T follicular helper cell (primary cell): Measurements from ENCODE around the gene TYROBP.
"Not testable (repeated sequence)": the region's sequence is repeated elsewhere in the genome, so short reads cannot be mapped to it uniquely, and the experiment has no call there.

ENCODE experiments used
- DNase-seq: peaks from one replicate; pipeline ENCODE4 v3.0.0-alpha.2; 2020; ENCODE audit warnings: low read depth
- total RNA-seq, 2 experiments: gene quantifications; one replicate each; lab custom pipeline; 2026; lab: John Stamatoyannopoulos, UW

The TYROBP gene
- 0 reads per million in 2 experiments for total RNA-seq

DNA sequence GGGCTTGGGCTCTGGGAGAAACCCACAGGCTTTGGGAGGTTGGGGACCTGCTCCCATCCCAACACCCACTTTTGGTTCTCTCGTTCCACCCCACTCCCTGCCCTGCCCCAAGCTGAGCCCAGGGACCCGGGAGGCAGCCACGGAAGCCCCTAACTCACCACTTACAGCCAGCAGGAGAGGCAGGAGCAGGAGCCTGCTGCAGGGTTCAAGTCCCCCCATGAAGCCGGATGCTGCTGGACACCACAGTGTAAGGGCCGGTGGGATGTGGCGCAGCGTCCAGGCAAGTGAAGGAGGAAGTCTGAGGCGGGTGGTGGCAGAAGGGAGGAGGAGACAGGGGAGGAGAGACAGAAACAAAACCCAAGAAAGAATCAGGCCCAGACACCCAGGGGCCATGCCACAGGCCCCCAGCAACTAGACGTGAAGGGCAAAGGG is at the start of gene TYROBP:
TYROBP (minus strand) TSS at position 286 of the 432 bp plus-strand sequence; CDS start at position 219, 67 bp downstream.
- no peak for DNase-seq

GRCh38 chr19:35957411-35957810 is 49.3 kb upstream of the TYROBP start:
- not testable (repeated sequence) for DNase-seq

DNA sequence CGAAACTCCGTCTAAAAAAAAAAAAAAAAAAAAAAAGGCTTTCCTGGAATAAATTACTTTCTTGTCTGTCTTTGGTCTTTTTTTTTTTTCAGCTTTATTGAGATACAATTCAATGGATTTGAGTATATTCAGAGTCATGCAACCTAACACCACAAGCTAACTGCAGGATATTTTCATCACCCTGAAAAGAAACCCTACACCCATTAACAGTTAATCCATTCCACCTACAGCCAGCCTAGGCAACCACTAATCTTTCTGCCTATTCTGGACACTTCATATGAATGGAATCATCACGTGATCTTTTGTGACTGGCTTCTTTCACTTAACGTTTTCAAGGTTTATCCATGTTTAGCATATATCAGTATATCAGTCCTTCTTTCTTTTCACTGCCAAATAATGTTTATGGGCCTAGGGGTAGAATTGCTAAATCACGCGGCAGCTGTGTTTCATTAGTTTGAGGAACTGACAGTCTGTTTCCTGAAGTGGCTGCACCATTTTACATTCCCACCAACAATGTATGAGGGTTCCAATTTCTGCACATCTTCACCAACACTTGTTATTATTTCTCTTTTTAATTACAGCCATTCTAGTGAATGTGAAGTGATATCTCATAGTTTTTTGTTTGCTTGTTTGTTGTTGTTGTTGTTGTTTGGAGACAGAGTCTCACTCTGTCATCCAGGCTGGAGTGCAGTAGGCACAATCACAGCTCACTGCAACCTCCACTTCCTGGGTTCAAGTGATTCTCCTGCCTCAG is 48.0 kb upstream of the TYROBP start:
- DNase-seq = no peak

DNA sequence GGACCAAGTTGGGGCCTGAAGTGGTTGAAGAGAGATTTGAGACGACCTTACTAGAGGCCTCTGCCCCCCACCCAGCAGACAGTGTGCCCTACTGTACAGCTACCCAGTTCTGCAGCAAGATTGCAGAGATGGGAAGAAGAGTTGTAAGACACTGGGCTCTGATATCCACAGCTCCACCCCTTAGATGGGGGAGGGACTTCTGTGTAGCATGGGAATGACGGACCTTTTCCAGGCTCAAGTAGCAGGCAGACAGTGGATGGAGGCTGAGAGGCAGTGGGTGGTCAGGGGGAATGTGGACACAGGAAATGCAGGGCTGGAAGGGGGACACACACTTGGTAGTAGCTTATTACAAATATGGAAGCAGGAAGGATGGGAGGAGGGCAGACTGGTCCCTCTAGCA is 41.0 kb upstream of the TYROBP start:
- no peak for DNase-seq

DNA sequence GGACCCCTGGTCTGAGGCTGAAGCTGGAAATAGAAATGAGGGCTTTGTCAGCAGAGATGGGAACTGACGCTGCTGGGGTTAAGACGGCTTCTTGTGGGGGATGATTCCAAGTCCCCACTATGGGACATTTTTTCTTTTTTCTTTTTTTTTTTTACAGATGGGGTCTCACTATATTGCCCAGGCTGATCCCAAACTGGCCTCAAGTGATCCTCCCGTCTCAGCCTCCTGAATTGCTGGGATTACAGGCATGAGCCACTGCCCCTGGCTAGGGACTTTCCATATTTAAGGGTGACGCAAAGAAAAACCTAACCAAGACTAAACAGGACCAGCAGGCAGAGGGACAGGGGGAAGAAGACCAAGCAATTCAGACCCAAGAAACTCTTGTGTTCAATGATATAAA is 38.1 kb upstream of the TYROBP start:
- DNase-seq = no peak

DNA sequence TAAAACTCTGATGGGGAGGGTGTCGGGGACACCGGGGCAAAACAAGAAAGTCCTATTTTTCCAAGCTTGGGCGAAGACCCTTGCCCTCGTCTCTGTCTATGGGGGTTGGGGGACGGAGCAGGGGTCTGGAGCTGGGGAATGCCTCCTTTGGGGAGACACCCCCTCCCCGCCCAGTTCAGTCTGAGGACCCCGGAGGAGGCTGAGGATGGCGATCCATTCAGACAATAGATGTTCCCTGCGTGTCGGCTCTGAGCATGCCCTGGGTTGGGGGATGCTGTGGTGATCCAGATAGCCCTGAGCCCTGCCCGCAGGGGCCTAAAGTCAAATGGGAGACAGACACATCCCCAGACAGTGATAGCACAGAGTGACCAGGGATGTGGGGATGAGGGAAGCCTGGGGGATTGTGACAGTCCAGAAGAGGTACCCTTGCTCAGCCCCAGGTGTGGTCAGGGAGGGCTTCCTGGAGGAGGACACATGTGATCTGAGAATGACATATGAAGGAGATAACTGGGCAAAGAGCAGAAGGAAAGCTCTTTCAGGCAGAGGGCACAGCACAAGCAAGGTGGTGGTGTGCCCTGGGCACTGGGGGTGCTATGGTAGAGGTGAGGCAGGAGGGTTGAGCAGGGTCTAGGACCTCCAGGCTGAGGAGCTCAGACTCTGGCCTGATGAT is 37.2 kb upstream of the TYROBP start:
- no peak for DNase-seq

GRCh38 chr19:35944556-35944955 is 36.5 kb upstream of the TYROBP start:
- no peak for DNase-seq

DNA sequence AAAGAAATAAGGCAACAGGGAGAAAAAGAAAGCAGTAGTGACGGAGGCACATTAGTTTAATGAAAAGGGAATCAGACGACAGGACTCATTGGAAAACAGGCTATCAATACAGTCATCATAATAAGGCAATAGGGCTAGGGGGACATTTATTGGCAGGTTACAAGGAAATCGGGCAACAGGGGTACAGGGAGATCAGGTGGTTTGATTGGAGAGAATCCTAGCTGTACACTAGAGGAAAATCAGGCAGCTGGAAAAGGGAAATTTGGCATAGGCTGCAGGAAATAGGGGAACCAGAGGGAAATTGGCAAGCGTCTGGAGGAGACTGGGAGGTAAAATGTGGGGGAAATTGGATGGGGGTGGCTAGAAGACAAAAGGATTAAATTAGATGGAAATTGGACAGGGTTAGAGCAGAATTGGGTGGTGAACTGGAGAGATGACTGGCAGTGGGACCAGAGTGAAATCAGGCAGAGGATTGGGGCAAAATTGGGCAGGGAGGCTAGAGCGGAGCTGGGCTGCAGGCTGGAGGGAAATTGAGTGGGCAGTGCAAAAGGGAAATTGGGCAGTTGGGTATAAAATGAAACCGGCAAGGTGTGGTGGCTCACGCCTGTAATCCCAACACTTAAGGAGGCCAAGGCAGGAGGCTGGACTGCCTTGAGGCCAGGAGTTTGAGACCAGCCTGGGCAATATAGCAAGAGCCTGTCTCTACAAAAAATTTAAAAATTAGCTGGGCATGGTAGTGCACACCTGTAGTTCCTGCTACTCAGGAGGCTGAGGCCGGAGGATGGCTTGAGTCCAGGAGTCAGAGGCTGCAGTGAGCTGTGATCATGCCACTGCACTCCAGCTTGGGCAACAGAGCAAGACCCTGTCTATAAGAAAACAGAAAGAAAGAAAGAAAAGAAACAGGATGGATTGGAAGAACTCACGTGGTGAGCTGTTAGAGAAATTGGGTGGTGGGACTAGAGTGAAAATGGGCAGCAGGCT is 35.5 kb upstream of the TYROBP start:
- no peak for DNase-seq

GRCh38 chr19:35942235-35942634 is 34.1 kb upstream of the TYROBP start:
- no peak for DNase-seq

- DNase-seq = no peak
These were observed 32.7 kb upstream of the TYROBP start for GRCh38 chr19:35940839-35941238.

GRCh38 chr19:35940078-35940775 is 32.1 kb upstream of the TYROBP start:
- no peak for DNase-seq

GRCh38 chr19:35939307-35940077 is 31.4 kb upstream of the TYROBP start:
- DNase-seq = no peak

- no peak for DNase-seq
These were observed 30.5 kb upstream of the TYROBP start for GRCh38 chr19:35938282-35939224.

DNA sequence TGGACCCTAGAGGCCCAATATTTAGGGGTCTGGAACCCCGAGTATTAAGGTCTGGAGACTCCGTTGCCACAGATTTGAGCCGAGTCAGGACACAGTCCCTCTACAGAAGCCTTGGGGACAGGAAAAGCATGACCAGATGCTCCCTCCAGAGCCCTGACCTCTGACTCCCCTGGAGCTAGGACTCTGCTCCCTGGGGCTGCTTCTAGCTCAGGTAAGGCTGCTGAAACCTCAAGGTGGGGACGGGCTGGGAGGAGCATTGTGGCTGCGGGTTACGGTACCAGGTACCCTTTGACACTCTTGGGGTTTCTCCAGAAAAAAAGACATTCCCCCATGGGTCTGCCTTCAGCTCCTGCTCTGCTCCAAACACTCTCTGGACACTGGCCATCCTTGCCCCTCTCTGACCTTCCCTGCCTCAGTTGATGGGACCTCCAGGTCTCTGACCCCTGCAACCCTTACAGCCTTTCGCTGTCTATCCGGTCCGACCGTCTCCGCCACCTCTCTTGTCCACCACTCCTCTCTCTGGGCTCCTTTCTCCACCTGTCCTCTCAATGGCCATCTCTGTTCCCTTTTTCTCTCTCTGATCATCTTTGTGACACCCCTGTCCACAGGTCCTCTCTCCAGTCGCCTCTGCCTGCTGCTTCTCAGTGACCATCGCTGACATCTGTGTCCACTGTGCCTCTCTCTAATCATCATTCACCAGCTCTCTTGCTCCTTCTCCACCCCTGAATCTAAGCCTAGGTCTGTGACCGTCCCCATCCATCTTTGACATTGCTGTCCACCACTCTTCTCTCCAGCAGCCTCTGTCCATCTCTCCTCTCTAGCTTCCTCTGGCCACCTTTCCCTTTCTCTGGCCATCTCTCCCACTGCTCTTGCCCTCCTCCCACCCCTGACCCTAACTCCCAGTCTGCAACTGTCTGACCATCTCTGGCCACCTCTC is 29.5 kb upstream of the TYROBP start:
- DNase-seq = no peak

GRCh38 chr19:35936738-35937268 is 28.7 kb upstream of the TYROBP start:
- no peak for DNase-seq

DNA sequence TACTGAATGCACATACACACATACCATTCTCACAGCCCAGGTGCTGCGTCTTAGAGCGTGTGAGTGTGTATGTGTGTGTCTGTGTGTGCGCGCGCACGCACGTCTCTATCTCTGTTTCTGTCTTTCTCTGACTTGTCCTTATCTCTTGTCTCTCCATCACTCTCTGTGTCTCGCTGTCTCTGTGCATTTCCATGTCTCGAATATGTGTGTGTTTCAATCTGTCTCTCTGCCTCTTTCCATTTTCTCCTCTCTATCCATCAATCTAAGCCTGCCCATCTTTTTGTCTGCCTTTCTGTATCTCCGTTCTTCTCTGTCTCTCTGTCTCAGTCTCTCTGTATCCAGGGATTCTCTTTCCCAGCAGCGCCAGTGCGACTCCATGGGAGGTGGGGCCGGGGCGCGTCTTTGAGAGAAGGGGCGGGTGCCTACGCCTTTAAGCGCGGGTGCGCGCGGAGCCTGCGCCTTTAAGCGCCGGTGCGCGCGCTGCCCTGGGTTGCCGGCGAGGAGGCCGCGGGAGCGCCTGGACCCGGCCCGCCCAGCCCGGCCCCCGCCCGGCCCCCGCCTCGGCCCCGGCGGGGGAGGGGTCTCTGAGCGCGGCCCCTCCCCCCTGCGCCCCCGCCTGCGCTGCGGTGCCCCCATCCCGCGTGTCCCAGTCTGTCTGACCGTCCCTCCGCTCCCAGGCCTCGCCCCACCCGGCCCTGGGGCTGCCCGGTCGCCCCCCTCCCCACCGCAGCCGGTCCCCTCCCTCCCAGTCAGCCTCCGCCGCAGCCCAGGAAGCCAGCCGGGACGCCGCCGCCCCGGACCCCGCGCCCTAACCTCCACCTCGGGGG is 28.0 kb upstream of the TYROBP start, which contains the start of gene LRFN3:
LRFN3 (plus strand) TSS at position 464 of the 827 bp plus-strand sequence. CDS start 3,052 bp downstream, outside the sequence.
- no peak for DNase-seq

DNA sequence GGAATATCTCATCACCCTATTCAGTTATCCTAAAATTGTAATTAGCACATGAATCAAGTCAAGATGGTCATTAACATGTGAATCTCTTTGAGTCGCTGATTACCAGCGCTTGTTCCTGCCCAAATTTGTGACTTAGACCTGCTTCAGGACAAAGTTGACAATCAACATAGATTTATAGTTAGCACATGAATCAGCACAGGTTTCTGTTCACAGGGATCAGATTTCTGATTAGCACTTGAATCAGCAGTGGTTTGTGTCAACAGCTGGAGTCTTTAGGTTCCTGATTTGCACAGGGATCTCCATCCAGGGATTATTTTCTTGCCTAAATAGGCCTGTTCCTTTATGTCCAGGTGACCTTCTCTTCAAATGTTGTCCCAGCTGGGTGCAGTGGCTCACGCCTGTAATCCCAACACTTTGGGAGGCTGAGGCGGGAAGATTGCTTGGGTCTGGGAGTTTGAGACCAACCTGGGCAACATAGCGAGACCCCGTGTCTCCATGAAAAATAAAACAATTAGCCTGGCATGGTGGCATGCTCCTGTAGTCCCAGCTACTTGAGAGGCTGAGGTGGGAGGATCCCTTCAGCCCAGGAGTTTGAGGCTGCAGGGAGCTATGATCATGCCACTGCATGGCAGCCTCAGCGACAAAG is 24.3 kb upstream of the TYROBP start:
- no peak for DNase-seq
